GM18508 (cell line): Measurements from ENCODE around the gene RAP1B.

Experiments
- ATAC-seq: cut with Tn5 transposase; IDR thresholded peaks from one replicate; pipeline ENCODE4 v1.9.1; 2021; ENCODE audit warnings: moderate number of reproducible peaks; ENCODE audit not compliant: insufficient read depth, unreplicated experiment

Gene RAP1B

GRCh38 chr12:68610370-68611093 lies at the start of gene RAP1B:
RAP1B (plus strand) TSS chr12:68610899; CDS start chr12:68648725, 37,826 bp downstream.
- ATAC-seq, result peak; percentile 49

DNA sequence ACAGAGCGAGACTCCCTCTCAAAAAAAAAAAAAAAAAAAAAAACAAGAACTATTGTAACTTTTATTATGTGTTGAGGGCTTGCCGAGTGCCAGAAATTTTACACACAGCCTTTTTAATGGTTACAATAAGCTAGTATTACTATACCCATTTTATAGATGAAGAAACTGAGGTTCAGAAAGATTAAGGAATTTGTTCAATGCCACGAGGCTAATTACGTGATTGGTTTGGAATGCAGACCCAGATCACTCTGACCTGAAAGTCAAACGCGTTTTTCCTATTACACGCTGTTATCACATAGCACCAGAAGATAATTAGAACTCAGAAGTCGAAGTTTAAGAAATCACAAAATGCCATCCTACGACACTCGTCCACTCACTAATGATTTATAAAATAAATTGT lies 48.9 kb upstream of the RAP1B start:
- ATAC-seq, result no peak

DNA sequence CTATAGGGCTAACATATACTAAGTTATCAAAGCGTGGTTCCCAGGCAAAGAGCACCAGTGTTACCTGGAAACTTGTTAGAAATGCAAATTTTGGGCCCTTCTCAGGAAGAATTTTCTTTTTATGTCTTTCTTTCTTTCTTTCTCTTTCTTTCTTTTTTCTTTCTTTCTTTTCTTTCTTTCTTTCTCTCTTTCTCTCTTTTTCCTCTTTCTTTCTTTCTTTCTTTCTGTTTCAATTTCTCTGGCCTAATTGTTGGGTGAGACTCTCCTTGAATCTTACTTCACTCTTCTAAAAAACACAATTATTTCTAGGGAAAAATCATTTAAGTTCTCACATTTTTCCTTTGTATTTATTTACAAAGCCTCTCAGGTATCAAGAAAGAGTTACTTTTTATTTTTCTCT lies 46.5 kb upstream of the RAP1B start:
- ATAC-seq, result no peak

DNA sequence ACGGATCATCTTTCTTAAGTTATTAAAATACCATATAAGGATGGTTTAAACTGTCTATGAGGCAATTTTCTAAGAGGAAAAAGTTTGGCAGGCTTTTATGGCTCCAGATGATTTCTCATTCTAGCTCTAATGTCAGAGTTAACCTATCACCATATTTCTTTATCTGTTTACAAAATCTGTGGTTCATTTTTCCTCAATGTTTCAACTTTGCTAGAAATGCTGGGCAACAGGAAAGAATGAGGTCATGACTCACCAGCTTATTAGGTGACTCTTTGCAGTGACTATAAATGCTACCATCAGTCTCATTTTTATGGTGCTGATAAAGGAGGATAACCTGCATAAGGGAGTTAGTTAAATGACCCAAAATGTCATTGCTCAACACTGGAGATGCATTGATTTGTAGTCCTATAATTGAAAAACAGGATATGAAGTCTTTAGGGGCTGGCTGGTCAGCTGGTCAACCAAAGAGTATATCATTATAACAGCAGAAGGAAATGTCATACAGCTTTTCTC lies 45.3 kb upstream of the RAP1B start:
- ATAC-seq, result no peak

GRCh38 chr12:68568922-68569569 lies 41.7 kb upstream of the RAP1B start:
- no peak for ATAC-seq

- ATAC-seq, result no peak
Observed at GRCh38 chr12:68572661-68573060, 38.0 kb upstream of the RAP1B start.

- no peak for ATAC-seq
Observed at GRCh38 chr12:68573406-68573805, 37.3 kb upstream of the RAP1B start.

GRCh38 chr12:68577949-68578348 lies 32.8 kb upstream of the RAP1B start:
- ATAC-seq, result no peak

GRCh38 chr12:68578765-68579164 lies 31.9 kb upstream of the RAP1B start:
- no peak for ATAC-seq

DNA sequence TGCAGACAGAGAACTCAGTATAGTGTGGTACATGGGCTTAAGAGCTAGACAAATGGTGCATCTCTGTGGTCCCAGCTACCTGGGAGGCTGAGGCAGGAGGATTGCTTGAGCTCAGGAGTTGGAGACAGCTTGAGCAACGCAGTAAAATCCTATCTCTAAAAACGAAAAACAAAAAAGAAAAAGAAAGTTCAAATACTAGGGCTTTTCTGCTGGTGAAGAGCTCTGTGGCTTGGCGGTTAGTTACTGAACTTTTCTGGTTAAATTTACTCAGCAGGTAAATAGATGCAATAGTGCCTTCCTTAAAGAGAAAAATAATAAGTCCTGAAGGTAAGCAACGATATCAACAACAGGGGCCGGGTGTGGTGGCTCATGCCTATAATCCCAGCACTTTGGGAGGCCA lies 31.4 kb upstream of the RAP1B start:
- ATAC-seq, result no peak

DNA sequence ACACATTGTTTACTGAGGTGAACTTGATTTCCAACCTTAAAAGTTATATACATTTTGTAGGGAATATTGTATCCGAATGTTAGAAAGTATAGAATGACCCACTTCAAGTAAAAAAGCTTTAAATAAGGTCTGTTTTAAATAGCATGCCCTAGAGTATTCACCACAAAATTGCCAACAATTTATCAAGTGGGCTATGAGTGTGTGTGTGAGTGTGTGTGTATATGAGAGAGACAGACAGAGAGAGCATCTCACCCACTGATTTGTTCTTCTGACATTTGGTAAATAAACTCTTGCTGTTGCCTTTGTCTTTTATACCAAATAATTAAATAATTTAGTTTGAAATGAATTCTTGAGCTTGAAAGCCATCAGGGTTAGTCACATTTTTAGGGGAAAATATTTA lies 29.8 kb upstream of the RAP1B start:
- ATAC-seq, result no peak

DNA sequence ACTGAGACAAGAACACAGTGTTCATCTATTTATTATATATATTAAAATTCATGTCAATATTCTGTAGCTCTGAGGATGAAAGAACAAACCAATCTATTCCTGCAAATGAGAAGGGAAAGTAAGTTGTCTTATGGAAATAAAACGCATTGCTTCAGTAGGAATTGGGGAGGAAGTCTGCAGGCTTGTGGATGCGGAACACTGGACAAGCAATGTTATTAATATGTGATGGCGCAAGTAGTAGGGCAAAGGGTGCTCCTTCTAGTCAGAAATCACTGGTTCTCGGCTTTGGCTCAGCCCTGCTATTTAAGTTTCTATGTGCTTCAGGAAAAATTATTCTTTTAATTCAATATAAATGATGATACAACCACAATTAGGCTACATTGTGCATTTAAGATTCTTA lies 28.8 kb upstream of the RAP1B start:
- ATAC-seq, result no peak

DNA sequence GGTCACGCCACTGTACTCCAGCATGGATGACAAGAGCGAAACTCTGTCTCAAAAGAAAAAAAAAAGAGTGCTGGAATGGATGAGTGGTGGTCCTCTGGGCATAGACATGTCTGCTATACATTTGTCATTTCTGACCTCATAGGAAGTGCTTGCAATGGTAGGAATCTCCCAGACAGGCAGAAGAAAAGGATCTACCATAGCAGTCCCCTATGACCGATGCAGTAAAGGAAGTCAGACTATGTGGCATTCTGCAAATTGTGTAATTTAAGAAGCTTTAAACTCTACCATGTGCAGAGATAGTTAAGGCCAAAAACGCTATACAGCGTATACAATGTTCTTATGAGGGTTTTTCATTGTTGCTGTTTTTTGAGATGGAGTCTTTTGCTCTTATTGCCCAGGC lies 24.7 kb upstream of the RAP1B start:
- no peak for ATAC-seq

DNA sequence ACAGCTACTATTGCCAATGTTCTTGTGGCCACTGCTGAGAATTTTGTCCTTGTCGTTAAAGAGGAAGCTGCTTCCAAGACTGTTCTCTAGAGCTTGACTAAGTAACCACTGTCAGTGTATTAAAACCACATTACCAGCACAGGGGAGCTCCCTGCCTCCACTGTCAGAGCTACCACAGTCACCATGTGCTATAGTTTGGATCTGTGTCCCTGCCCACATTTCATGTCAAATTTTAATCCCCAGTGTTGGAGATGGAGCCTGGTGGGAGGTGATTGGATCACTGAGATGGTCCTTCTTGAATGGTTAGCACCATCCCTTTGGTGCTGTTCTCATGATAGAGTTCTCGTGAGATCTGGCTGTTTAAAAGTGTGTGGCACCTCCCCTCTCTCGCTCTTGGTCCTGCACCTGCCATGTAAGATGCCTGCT lies 23.2 kb upstream of the RAP1B start:
- ATAC-seq, result no peak

GRCh38 chr12:68589194-68589593 lies 21.5 kb upstream of the RAP1B start:
- no peak for ATAC-seq

DNA sequence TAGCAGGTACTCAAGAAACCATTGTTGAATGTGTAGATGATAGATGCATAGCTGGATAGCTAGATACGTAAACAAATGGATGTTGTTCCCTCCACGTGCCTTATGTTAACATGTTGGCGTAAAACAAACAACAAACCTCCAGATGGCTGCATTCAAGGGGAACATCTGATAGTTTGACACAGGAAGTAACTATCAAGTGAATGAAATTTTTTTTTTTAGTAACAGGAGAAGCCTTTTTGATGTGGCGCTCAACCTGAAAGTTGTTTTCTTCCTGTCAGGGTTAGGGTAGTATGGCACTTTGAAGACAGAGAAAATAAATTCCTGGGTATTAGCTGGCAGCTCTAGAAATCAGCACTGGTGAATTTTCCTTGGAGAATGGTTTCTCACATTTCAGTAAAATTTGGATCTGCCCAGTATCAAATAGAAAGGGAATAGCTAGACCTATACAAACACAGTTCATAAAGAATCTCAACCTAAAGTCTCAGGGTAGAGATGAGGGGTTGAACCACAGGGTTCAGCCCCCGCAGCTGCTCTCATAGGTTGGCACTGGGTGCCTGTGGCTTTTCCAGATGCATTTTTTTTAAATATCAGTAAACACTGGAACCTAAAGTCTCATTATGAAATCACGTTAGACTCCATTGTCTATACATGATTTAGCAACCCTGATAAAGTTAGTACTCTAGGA lies 18.8 kb upstream of the RAP1B start:
- no peak for ATAC-seq

DNA sequence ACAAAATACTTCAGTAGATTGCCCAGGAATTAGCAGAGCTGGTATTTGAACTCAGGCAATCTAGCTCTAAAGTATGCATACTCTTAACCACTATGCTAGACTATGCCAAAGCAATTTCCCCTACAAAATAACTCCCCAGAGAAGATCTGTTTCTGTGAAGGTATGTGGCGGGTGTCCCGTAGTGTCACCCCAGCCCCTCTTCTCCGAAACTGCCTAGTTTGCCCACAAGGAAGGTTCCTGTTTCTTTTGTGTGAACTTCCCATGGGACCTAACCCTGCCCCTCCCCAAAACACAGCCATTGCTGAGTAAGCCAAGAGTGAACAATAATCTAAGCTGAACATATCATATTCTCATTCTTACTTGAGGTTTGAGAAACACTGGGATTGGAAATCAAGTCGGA lies 15.5 kb upstream of the RAP1B start:
- ATAC-seq, result no peak

DNA sequence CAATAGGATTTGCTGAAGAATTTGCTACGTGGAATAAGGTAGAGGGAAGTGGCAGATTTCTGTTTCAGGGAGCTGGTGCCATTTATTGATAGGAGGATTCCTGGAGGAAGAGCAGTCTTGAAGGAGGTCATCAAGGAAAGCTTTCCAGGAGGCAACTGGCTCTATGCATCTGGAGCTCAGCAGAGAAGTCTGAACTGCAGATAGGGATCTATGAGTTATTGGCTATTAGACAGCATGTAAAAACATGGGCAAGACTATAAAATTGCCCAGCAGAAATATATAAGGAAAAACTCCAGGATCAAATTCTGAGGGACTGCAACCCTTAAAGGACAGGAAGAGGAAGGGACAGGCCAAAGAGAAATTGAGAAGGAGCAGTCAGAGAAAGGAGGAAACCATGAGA lies 8.9 kb upstream of the RAP1B start:
- ATAC-seq, result no peak

DNA sequence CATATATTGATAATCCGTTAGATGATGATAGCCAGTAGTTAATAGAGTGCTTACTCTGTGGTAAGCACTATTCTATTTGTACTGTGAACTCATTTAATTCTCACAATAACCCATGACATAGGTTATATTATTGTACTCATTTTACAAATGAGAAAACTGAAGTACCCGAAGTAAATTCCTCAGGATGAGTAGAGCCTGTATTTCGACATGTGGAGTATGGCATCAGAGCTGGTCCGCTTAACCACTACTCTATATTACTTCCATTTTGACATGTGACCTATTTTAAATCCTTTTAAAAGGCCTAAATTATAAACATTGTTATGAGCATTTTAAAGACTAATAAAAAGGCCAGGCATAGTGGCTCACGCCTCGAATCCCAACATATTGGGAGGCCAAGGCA lies 8.0 kb upstream of the RAP1B start:
- no peak for ATAC-seq

DNA sequence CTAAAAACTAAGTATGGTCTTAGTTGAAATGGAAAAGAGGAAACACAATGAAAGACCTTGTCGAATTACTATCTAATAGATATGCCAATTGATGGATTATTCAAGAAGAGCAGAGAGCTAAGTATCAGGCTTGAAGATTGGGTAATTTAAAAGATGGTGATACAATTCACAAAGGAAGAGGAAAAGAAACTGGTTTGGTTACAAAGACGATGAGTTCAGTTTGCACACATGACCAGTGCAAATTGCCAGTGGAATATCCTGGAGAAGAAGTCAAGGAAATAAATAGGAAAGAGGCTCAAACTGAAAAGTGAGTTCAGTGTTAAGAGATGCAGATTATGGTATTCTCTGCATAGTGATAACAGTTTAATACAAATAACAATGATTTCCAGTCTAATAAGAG lies 2.5 kb upstream of the RAP1B start:
- ATAC-seq, result no peak

DNA sequence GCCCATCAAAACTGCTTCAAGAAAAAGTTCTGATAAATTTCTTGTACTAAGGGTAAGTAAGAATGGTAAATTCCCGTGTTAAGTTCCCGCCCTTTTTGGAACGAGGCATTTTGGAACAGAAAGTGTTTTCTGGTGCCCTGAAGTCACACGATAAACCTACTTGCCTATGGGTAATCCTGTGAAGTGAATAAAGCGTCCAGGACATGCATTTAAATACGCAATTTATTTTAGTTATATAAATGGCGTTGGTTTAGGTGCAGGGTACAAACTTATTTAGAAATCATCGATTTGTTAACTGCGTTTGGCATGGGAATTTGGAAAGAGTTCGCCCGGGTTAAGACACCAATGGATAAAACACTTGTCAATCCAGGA lies 715 bp upstream of the RAP1B start:
- ATAC-seq, result no peak
